ENCODE results near the gene FANCD2OS.
"Not testable (repeated sequence)": the region's sequence is repeated elsewhere in the genome, so short reads cannot be mapped to it uniquely, and the experiment has no call there.

FANCD2OS gene

GRCh38 chr3:10137178-10137577 is 29.1 kb upstream of the FANCD2OS start:
- WGBS, 2 experiments (ENCODE audit: insufficient coverage in 2 of 2), result 100% methylated on average over 1 of the region's 4 CpGs; no CpG with 5 or more reads in 1 of the 2 experiments
- H3K9me3 ChIP-seq (ENCODE audit: control insufficient read depth, low read length), result no peaks in the 10 kb centered on the region
- H3K4me3 ChIP-seq (ENCODE audit: extremely low read depth, insufficient read depth, low read length, poor library complexity, severe bottlenecking), result no peak overlapping the region
- H3K4me1 ChIP-seq (ENCODE audit: control insufficient read depth, insufficient read depth, low read length, poor library complexity, severe bottlenecking), result no peaks in the 10 kb centered on the region
- no peak overlapping the region for H3K27ac ChIP-seq (ENCODE audit: low read depth, low read length, severe bottlenecking)
- H3K36me3 ChIP-seq (ENCODE audit: control insufficient read depth, insufficient read depth, low read length), result no peaks in the 10 kb centered on the region

- peaks cover 4% of the 10 kb centered on the region for H3K36me3 ChIP-seq (ENCODE audit: control insufficient read depth, insufficient read depth, low read length)
- 84 to 94% methylated on average over 14 to 24 of the region's 25 CpGs for WGBS, 2 experiments (ENCODE audit: insufficient coverage in 2 of 2)
- H3K4me3 ChIP-seq (ENCODE audit: extremely low read depth, insufficient read depth, low read length, poor library complexity, severe bottlenecking), result no peak overlapping the region
- H3K27ac ChIP-seq (ENCODE audit: low read depth, low read length, severe bottlenecking), result no peak overlapping the region
- H3K9me3 ChIP-seq (ENCODE audit: control insufficient read depth, low read length), result no peaks in the 10 kb centered on the region
- no peaks in the 10 kb centered on the region for H3K4me1 ChIP-seq (ENCODE audit: control insufficient read depth, insufficient read depth, low read length, poor library complexity, severe bottlenecking)
These were observed 28.5 kb upstream of the FANCD2OS start for GRCh38 chr3:10136426-10137005.

- WGBS, 2 experiments (ENCODE audit: insufficient coverage in 2 of 2), result 89 to 96% methylated on average over 7 of the region's 9 CpGs
- H3K4me3 ChIP-seq (ENCODE audit: extremely low read depth, insufficient read depth, low read length, poor library complexity, severe bottlenecking); H3K4me1 ChIP-seq (ENCODE audit: control insufficient read depth, insufficient read depth, low read length, poor library complexity, severe bottlenecking); H3K27ac ChIP-seq (ENCODE audit: low read depth, low read length, severe bottlenecking); H3K36me3 ChIP-seq (ENCODE audit: control insufficient read depth, insufficient read depth, low read length); H3K9me3 ChIP-seq (ENCODE audit: control insufficient read depth, low read length): not testable (repeated sequence)
These were observed 27.8 kb upstream of the FANCD2OS start for GRCh38 chr3:10135872-10136271.

DNA sequence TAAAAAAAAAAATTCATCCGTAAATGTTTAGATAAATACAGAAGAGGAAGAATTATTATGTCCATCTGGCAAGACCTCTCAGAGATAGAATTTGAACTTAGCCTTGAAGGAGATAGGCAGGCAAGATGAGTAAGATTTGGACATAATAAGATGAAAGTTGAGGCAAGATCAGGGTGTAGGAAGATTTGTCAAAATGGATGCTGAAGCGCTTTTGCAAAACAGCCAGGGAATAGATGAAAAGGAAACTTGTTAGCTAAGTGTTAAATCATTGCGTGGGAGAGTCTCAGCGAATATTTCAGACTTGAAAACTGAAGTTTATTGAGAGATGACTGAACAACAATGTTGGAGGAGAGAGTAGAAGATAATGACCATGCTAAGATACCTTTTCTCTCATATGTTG is 14.7 kb upstream of the FANCD2OS start:
- H3K9me3 ChIP-seq (ENCODE audit: control insufficient read depth, low read length), result no peaks in the 10 kb centered on the region
- peaks cover 87% of the 10 kb centered on the region for H3K36me3 ChIP-seq (ENCODE audit: control insufficient read depth, insufficient read depth, low read length)
- WGBS, 2 experiments (ENCODE audit: insufficient coverage in 2 of 2), result 96% methylated on average over 3 to 4 of the region's 4 CpGs
- no peaks in the 10 kb centered on the region for H3K4me1 ChIP-seq (ENCODE audit: control insufficient read depth, insufficient read depth, low read length, poor library complexity, severe bottlenecking)
- no peak overlapping the region for H3K4me3 ChIP-seq (ENCODE audit: extremely low read depth, insufficient read depth, low read length, poor library complexity, severe bottlenecking)
- H3K27ac ChIP-seq (ENCODE audit: low read depth, low read length, severe bottlenecking), result no peak overlapping the region

DNA sequence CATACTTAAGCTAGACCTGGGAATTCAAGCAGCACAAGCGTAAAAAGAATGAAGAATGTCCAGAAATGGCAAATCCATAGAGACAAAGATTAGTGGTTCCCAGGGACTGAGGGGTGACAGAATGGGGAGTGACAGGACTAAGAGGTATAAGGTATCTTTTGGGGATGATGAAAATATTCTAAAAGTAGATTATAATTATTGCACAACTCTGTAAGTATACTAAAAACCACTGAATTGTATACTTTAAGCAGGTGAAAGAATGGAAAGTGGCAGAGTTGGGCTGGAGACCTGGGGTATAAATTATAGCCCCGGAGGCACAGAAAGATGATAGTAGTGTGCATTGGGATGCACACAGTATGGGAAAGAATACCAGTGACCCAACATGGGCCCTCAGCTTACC is 13.0 kb upstream of the FANCD2OS start:
- no peaks in the 10 kb centered on the region for H3K9me3 ChIP-seq (ENCODE audit: control insufficient read depth, low read length)
- no peak overlapping the region for H3K27ac ChIP-seq (ENCODE audit: low read depth, low read length, severe bottlenecking)
- peaks cover 74% of the 10 kb centered on the region for H3K36me3 ChIP-seq (ENCODE audit: control insufficient read depth, insufficient read depth, low read length)
- 93 to 100% methylated on average over 2 of the region's 2 CpGs for WGBS, 2 experiments (ENCODE audit: insufficient coverage in 2 of 2)
- no peak overlapping the region for H3K4me3 ChIP-seq (ENCODE audit: extremely low read depth, insufficient read depth, low read length, poor library complexity, severe bottlenecking)
- peaks cover 10% of the 10 kb centered on the region for H3K4me1 ChIP-seq (ENCODE audit: control insufficient read depth, insufficient read depth, low read length, poor library complexity, severe bottlenecking)

GRCh38 chr3:10119376-10119775 is 11.3 kb upstream of the FANCD2OS start:
- Histone ChIP-seq H3K27ac (ENCODE audit: low read depth, low read length, severe bottlenecking) (no peak overlapping the region), H3K36me3 (ENCODE audit: control insufficient read depth, insufficient read depth, low read length) (peaks cover 59% of the 10 kb centered on the region), H3K4me1 (ENCODE audit: control insufficient read depth, insufficient read depth, low read length, poor library complexity, severe bottlenecking) (peaks cover 10% of the 10 kb centered on the region), H3K9me3 (ENCODE audit: control insufficient read depth, low read length) (no peaks in the 10 kb centered on the region), H3K4me3 (ENCODE audit: extremely low read depth, insufficient read depth, low read length, poor library complexity, severe bottlenecking) (no peak overlapping the region)
- WGBS, 2 experiments (ENCODE audit: insufficient coverage in 2 of 2), result 94 to 100% methylated on average over 2 of the region's 4 CpGs

DNA sequence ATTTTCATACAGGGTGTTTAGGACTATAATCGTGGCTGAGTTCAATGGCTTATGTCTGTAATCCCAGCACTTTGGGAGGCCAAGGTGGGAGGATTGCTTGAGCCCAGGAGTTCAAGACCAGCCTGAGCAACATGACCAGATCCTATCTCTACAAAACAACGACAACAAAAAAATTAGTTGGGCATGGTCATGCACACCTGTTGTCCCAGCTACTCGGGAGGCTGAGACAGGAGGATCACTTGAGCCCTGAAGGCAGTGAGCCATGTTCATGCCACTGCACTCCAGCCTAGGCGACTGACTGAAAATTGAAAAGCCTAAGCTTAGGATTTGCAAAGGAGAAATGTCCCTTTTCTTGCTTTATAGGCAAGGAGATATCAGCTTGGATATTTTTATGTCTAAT is 8.9 kb upstream of the FANCD2OS start:
- H3K27ac ChIP-seq (ENCODE audit: low read depth, low read length, severe bottlenecking), result no peak overlapping the region
- WGBS, 2 experiments (ENCODE audit: insufficient coverage in 2 of 2), result 92 to 100% methylated on average over 2 to 3 of the region's 4 CpGs
- H3K4me3 ChIP-seq (ENCODE audit: extremely low read depth, insufficient read depth, low read length, poor library complexity, severe bottlenecking), result peak overlapping the region; percentile 95
- peaks cover 42% of the 10 kb centered on the region for H3K36me3 ChIP-seq (ENCODE audit: control insufficient read depth, insufficient read depth, low read length)
- H3K4me1 ChIP-seq (ENCODE audit: control insufficient read depth, insufficient read depth, low read length, poor library complexity, severe bottlenecking), result peaks cover 10% of the 10 kb centered on the region
- no peaks in the 10 kb centered on the region for H3K9me3 ChIP-seq (ENCODE audit: control insufficient read depth, low read length)

DNA sequence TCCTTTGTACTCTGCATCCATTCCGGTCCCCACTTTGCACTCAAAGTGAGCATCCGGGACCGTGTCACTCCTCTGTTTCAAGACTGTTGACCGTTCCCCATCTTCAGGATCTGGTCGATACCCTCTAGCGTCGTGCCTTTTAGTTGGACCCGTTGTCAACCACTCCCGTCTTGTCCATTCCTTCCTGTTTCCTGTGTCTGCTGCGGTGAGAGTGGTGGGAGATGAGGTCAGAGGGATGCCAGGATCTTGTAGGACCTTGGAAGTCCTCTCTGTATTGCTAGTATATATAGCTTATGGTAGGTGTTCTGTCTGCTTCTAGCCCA is 8.0 kb upstream of the FANCD2OS start:
- Histone ChIP-seq H3K36me3 (ENCODE audit: control insufficient read depth, insufficient read depth, low read length) (peaks cover 34% of the 10 kb centered on the region), H3K4me3 (ENCODE audit: extremely low read depth, insufficient read depth, low read length, poor library complexity, severe bottlenecking) (peak overlapping the region; percentile 95), H3K4me1 (ENCODE audit: control insufficient read depth, insufficient read depth, low read length, poor library complexity, severe bottlenecking) (peaks cover 10% of the 10 kb centered on the region), H3K27ac (ENCODE audit: low read depth, low read length, severe bottlenecking) (peak overlapping the region; percentile 63), H3K9me3 (ENCODE audit: control insufficient read depth, low read length) (no peaks in the 10 kb centered on the region)
- WGBS, 2 experiments (ENCODE audit: insufficient coverage in 2 of 2), result 0% methylated on average over 4 of the region's 10 CpGs

DNA sequence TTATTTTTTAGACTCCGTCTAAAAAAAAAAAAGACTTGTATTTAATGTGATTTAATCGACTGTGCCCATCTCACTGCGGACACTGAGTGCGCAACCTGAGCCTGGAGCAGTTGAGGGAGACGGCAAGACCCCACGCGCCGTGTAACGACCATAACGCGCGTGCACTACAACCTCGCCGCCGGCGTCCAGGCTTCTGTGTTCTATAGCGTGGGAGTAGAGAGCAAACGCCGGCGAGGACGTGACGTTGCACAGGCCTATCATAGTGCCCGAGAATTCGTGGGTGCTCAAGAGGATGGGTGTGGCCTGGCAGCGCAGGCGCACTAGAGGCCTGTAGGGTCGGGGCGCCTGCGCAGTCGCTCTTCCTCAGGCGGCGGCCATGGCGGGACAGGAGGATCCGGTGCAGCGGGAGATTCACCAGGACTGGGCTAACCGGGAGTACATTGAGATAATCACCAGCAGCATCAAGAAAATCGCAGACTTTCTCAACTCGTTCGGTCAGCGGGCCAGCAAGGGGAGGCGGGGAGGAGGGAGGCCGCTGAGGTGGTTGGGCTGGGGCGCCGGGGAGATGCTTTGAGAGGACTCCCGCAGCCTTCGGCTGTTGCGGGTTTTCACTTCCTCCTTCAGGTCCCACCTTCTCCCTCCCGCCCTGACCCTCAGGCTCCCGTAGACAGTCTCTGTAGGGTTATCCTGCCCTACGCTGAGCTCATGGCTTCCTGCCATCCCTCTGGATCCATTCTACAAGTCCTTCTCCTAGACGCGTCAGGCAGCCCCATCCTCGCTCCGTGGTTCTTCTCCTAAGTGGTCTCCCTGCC is 7.5 kb upstream of the FANCD2OS start, which contains the start of gene BRK1:
TSS of gene BRK1 (plus strand) at position 350 of the 812 bp plus-strand sequence. CDS start at position 377, 27 bp downstream.
- peak within 1 kb of the TSS; percentile 95 for H3K4me3 ChIP-seq (ENCODE audit: extremely low read depth, insufficient read depth, low read length, poor library complexity, severe bottlenecking)
- H3K4me1 ChIP-seq (ENCODE audit: control insufficient read depth, insufficient read depth, low read length, poor library complexity, severe bottlenecking), result peaks cover 10% of the 10 kb centered on the region
- peak within 1 kb of the TSS; percentile 84 for H3K27ac ChIP-seq (ENCODE audit: low read depth, low read length, severe bottlenecking)
- peaks cover 28% of the 10 kb centered on the region for H3K36me3 ChIP-seq (ENCODE audit: control insufficient read depth, insufficient read depth, low read length)
- 1% methylated on average over 42 to 46 of the region's 54 CpGs for WGBS, 2 experiments (ENCODE audit: insufficient coverage in 2 of 2)
- H3K9me3 ChIP-seq (ENCODE audit: control insufficient read depth, low read length), result no peaks in the 10 kb centered on the region

GRCh38 chr3:10106919-10107318 is 1.1 kb downstream of the FANCD2OS start:
- Histone ChIP-seq H3K27ac (ENCODE audit: low read depth, low read length, severe bottlenecking) (no peak overlapping the region), H3K4me1 (ENCODE audit: control insufficient read depth, insufficient read depth, low read length, poor library complexity, severe bottlenecking) (no peaks in the 10 kb centered on the region), H3K4me3 (ENCODE audit: extremely low read depth, insufficient read depth, low read length, poor library complexity, severe bottlenecking) (no peak overlapping the region), H3K9me3 (ENCODE audit: control insufficient read depth, low read length) (no peaks in the 10 kb centered on the region), H3K36me3 (ENCODE audit: control insufficient read depth, insufficient read depth, low read length) (peaks cover 5% of the 10 kb centered on the region)
- 88% methylated on average over 1 of the region's 2 CpGs; no CpG with 5 or more reads in 1 of the 2 experiments for WGBS, 2 experiments (ENCODE audit: insufficient coverage in 2 of 2)

- WGBS, 2 experiments (ENCODE audit: insufficient coverage in 2 of 2), result 91 to 92% methylated on average over 3 of the region's 5 CpGs
- H3K27ac ChIP-seq (ENCODE audit: low read depth, low read length, severe bottlenecking), result no peak overlapping the region
- H3K9me3 ChIP-seq (ENCODE audit: control insufficient read depth, low read length), result no peaks in the 10 kb centered on the region
- no peaks in the 10 kb centered on the region for H3K4me1 ChIP-seq (ENCODE audit: control insufficient read depth, insufficient read depth, low read length, poor library complexity, severe bottlenecking)
- H3K36me3 ChIP-seq (ENCODE audit: control insufficient read depth, insufficient read depth, low read length), result peaks cover 58% of the 10 kb centered on the region
- no peak overlapping the region for H3K4me3 ChIP-seq (ENCODE audit: extremely low read depth, insufficient read depth, low read length, poor library complexity, severe bottlenecking)
These were observed 9.0 kb downstream of the FANCD2OS start for GRCh38 chr3:10099041-10099440.
